CD8-positive, alpha-beta memory T cell (primary cell): ENCODE measurements around the gene SPATA9. TPM values are rescaled to one million over a fixed set of nuclear protein-coding genes. Genes with fewer than 3 reads are reported as not detected.
A peak's percentile ranks its signal among the peaks of the same experiment; 100 is the strongest.

Experiments used
- CTCF ChIA-PET: fragments of 350-600 bp; sonication (Branson Sonifier 250); formaldehyde crosslinking; loops from one replicate; lab custom pipeline; 2021; ENCODE audit warnings: antibody characterized with exemption; lab: Charles Lee
- POLR2A ChIA-PET: fragments of 350-600 bp; sonication (Branson Sonifier 250); formaldehyde crosslinking; loops from one replicate; lab custom pipeline; 2021; ENCODE audit warnings: antibody characterized with exemption; lab: Charles Lee
- DNase-seq, 5 donors: peaks; one replicate each; pipeline versions ENCODE4 v3.0.0 to v3.0.0-alpha.2; 2020 to 2022; ENCODE audit warnings: mixed read lengths in 1 of 5
- H3K27ac ChIP-seq: one replicate; pipeline ENCODE4 v1.7.0; 2013; ENCODE audit warnings: low read depth, mild to moderate bottlenecking, low read length, moderate library complexity
- H3K27me3 ChIP-seq: 2 replicates; pipeline ENCODE4 v1.7.0; 2013; ENCODE audit warnings: low read length, mild to moderate bottlenecking; ENCODE audit not compliant: insufficient read depth, poor library complexity, severe bottlenecking
- H3K36me3 ChIP-seq: 2 replicates; pipeline ENCODE4 v1.7.0; 2013; ENCODE audit warnings: mild to moderate bottlenecking, low read length, moderate library complexity; ENCODE audit not compliant: insufficient read depth
- H3K4me1 ChIP-seq: 2 replicates; pipeline ENCODE4 v1.7.0; 2013; ENCODE audit warnings: mild to moderate bottlenecking, low read length, moderate library complexity; ENCODE audit not compliant: insufficient read depth
- H3K4me3 ChIP-seq: 2 replicates; pipeline ENCODE4 v1.7.0; 2013; ENCODE audit warnings: mild to moderate bottlenecking, low read length
- H3K9me3 ChIP-seq: 2 replicates; pipeline ENCODE4 v1.7.0; 2013; ENCODE audit warnings: mild to moderate bottlenecking, low read length
- H3K27ac Mint-ChIP-seq, 8 donors: one replicate each; pipeline ENCODE4 v1.8.0; 2020 to 2021; ENCODE audit warnings: mixed read lengths in 8 of 8, mild to moderate bottlenecking in 6 of 8, inconsistent platforms in 3 of 8, moderate library complexity in 3 of 8
- H3K27me3 Mint-ChIP-seq, 2 donors: one replicate each; pipeline ENCODE4 v1.8.0; 2020 to 2021; ENCODE audit warnings: mixed read lengths in 2 of 2, mild to moderate bottlenecking in 1 of 2, moderate library complexity in 1 of 2
- H3K36me3 Mint-ChIP-seq, 3 donors: one replicate each; pipeline ENCODE4 v1.8.0; 2020 to 2021; ENCODE audit warnings: mixed read lengths in 3 of 3, inconsistent platforms in 1 of 3, mild to moderate bottlenecking in 1 of 3
- H3K4me1 Mint-ChIP-seq, 3 donors: one replicate each; pipeline ENCODE4 v1.8.0; 2020 to 2021; ENCODE audit warnings: mixed read lengths in 3 of 3, inconsistent platforms in 1 of 3, mild to moderate bottlenecking in 1 of 3
- H3K4me3 Mint-ChIP-seq, 7 donors: one replicate each; pipeline ENCODE4 v1.8.0; 2020 to 2021; ENCODE audit warnings: mixed read lengths in 7 of 7, mild to moderate bottlenecking in 6 of 7, moderate library complexity in 4 of 7, inconsistent platforms in 2 of 7
- H3K9me3 Mint-ChIP-seq, 5 donors: one replicate each; pipeline ENCODE4 v1.8.0; 2020 to 2022; ENCODE audit warnings: mixed read lengths in 5 of 5, mild to moderate bottlenecking in 3 of 5, moderate library complexity in 2 of 5, inconsistent platforms in 1 of 5
- polyA plus RNA-seq: library from polyadenylated mRNA; unstranded; fragments of 300-500 nt; fragmentation: Illumina TruSeq; gene quantifications from one replicate; pipeline ENCODE4 v1.2.3, GENCODE V29; 2021
- total RNA-seq, 2 experiments: library from RNA; stranded (reverse); gene quantifications; one replicate each; pipeline ENCODE4 v1.2.3, GENCODE V29; 2021

Gene SPATA9
- total and polyA plus RNA-seq, 3 experiments from 2014 or later = not detected

DNA sequence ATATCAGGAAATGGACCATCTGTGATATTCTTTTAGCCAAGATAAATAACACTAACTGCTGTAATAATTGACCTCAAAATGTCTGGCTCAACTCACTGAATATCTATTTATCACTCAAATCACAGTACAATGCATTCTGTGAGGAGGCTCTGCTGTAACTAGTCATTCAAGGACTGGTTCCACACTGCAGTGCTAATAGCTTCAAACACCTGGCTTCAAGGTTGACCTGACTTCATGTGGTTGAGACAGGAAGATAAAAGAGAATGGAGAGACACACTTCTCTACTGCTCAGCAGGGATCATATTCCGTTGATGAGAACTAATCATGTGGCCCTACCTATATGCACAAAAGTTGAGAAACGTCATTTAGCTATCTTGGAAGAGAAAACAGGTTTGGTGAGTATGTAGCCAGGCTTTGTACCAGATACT is 45.0 kb upstream of the SPATA9 start:
- Histone ChIP-seq H3K27me3 (peaks cover 11% of the 10 kb centered on the region), H3K27ac (peak overlapping the region; percentile 16), H3K36me3 (no peaks in the 10 kb centered on the region), H3K4me1 (peaks cover 32% of the 10 kb centered on the region), H3K4me3 (no peak overlapping the region), H3K9me3 (no peaks in the 10 kb centered on the region)
- Mint-ChIP-seq H3K4me3 (no peak overlapping the region), H3K9me3 (no peaks in the 10 kb centered on the region), H3K4me1 (peaks cover 5 to 20% (median 15%) of the 10 kb centered on the region in 3 donors), H3K36me3 (peaks cover 0 to 1% (median 0%) of the 10 kb centered on the region in 3 donors), H3K27me3 (peaks cover 13 to 38% of the 10 kb centered on the region in 2 donors), H3K27ac (no peak overlapping the region)
- ChIA-PET POLR2A (no interaction called here), CTCF (no interaction called here)
- no peak for DNase-seq

- Histone ChIP-seq H3K27me3 (peaks cover 9% of the 10 kb centered on the region), H3K36me3 (no peaks in the 10 kb centered on the region), H3K9me3 (no peaks in the 10 kb centered on the region), H3K4me3 (peak overlapping the region; percentile 7), H3K27ac (peak overlapping the region; percentile 64), H3K4me1 (peaks cover 30% of the 10 kb centered on the region)
- peak overlapping the region in 1 of 8 donors; percentile 50 for H3K27ac Mint-ChIP-seq
- peaks cover 4 to 17% (median 13%) of the 10 kb centered on the region in 3 donors for H3K4me1 Mint-ChIP-seq
- H3K27me3 Mint-ChIP-seq = peaks cover 10 to 31% of the 10 kb centered on the region in 2 donors
- H3K9me3 Mint-ChIP-seq = no peaks in the 10 kb centered on the region
- peaks cover 0 to 1% (median 0%) of the 10 kb centered on the region in 3 donors for H3K36me3 Mint-ChIP-seq
- no peak overlapping the region for H3K4me3 Mint-ChIP-seq
- ChIA-PET CTCF (no interaction called here), POLR2A (no interaction called here)
- DNase-seq = no peak
Observed at GRCh38 chr5:95726811-95727763, 44.3 kb upstream of the SPATA9 start.

DNA sequence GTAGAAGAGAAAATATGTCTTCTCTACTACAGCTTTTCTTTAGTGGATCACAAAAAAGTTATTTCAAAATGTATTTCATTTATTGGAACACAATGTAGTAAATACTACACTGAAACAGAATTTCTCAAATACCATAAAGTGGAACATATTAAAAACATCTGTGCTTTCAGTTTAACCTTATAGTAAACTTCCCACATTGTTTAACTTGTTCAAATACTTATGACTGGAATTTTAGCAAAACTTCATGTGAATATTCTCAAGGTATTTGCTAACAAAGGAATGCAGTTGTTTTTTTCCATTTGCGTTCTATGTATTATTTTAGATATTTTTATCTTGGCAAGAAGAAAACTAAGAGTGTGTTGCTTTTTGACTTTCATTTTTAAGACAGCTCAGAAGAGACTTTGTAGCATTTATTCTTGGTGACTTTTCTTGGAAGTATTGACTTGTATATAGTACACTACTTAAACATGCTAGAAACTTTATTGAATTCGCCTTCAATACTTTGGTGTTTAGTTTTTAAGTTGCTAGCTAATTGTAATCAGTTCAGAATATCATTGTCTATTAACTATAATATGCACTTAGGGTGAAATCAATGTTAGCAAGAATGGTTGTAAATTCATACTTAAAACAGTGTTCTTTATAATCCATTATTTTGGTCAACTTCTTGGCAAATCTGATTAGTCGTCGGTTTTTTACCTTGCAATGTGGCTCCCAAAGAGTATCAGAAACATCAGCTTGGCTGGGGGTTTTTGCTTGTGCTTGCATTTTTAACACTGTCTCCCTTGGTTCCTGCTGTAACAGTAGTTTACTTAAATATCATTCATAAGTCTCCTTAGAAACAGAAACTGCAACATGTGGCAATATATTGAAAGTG is 43.4 kb upstream of the SPATA9 start:
- Mint-ChIP-seq H3K9me3 (no peaks in the 10 kb centered on the region), H3K27me3 (peaks cover 5 to 24% of the 10 kb centered on the region in 2 donors), H3K36me3 (peaks cover 0 to 1% (median 0%) of the 10 kb centered on the region in 3 donors), H3K4me3 (no peak overlapping the region), H3K27ac (no peak overlapping the region), H3K4me1 (peaks cover 1 to 11% (median 8%) of the 10 kb centered on the region in 3 donors)
- no peak for DNase-seq
- no peaks in the 10 kb centered on the region for H3K36me3 ChIP-seq
- peaks cover 5% of the 10 kb centered on the region for H3K27me3 ChIP-seq
- H3K9me3 ChIP-seq = no peaks in the 10 kb centered on the region
- peaks cover 25% of the 10 kb centered on the region for H3K4me1 ChIP-seq
- peak overlapping the region; percentile 64 for H3K27ac ChIP-seq
- peak overlapping the region; percentile 7 for H3K4me3 ChIP-seq
- ChIA-PET CTCF (no interaction called here), POLR2A (no interaction called here)

DNA sequence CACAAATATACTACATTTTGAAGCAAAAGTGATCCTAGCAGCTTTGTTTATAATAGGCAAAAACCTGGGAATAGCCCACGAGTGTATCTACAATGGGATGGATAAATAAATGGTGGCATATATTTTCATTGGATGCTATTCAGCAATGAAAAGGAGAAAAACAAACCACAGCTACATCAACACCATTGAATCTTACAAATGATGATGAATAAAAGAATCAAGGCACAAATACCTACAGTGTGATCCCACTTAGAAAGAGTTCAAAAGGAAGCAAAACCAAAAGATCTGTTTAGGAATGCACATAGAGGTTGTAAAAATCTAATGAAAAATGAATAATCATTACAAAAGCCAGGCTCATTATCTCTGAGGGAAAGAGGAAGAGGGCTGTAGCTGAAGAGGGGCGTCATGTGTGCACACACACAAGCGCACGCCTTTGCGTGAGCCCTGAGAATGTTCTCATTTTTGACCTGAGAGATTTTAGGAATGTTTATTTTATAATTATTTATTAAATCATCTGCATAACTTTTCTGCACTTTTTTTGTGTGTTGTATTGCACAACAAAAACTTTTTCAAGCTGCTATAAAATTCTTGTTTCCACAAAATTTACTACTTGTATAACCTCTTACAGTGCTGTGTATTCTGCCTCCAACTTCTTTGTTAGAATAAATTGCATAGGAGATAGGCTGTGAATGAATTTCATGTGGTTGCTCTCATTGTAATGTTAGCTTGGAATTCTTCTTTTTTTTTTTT is 42.5 kb upstream of the SPATA9 start:
- Mint-ChIP-seq H3K27ac (no peak overlapping the region), H3K36me3 (peaks cover 0 to 1% (median 0%) of the 10 kb centered on the region in 3 donors), H3K27me3 (peaks cover 3 to 18% of the 10 kb centered on the region in 2 donors), H3K4me1 (peaks cover 0 to 5% (median 2%) of the 10 kb centered on the region in 3 donors), H3K9me3 (no peaks in the 10 kb centered on the region), H3K4me3 (no peak overlapping the region)
- Histone ChIP-seq H3K4me3 (no peak overlapping the region), H3K27me3 (no peaks in the 10 kb centered on the region), H3K27ac (peak overlapping the region; percentile 64), H3K9me3 (no peaks in the 10 kb centered on the region), H3K36me3 (no peaks in the 10 kb centered on the region), H3K4me1 (peaks cover 18% of the 10 kb centered on the region)
- no peak for DNase-seq
- CTCF ChIA-PET = no interaction called here
- POLR2A ChIA-PET = interaction anchor here (0.7 kb wide), 1 partner anchor 10 kb away, joined by 3 read pairs; no protein-coding TSS in a partner anchor

DNA sequence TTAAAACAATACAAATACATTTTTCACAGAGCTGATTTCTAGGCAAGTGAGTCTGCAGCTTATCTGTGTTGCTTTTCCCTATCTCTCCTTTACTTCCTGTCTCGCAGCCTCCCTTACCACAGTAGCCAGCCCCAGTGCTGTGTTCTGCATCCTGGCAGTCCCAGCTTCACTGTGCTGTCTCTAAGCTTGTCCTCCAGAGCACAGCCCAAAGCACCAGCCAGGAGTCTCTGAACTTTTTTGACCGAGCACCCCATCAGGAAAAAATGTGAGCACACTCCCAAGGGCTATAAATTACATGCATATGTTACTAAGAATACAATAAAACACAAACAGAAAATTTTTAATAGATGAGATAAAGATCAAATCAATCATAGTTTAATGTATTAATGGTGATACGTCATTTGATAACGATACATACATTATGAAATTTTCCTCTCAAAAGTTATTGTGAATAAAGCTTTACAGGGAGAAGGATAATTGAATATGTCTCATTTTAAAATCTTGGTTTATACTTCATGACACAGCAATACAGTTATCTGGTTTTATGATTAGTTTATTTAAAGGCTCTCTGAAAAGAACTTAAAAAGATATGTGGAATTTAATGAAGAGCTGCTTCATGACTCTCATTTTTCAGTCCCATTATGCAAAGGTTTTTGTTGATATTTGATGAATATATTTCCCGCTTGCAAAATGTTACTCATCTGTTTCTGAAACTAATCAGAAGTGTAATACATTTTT is 41.0 kb upstream of the SPATA9 start:
- no peak overlapping the region for H3K27ac ChIP-seq
- no peak overlapping the region for H3K4me3 Mint-ChIP-seq
- ChIA-PET POLR2A (interaction anchor here (0.6 kb wide), 1 partner anchor 292 kb away, joined by 3 read pairs; no protein-coding TSS in a partner anchor), CTCF (interaction anchor here (1.0 to 1.1 kb wide), 2 partner anchors 28 to 55 kb away, joined by 3 read pairs; no protein-coding TSS in a partner anchor)
- peaks cover 21% of the 10 kb centered on the region for H3K4me1 ChIP-seq
- no peak overlapping the region for H3K4me3 ChIP-seq
- peaks cover 0 to 4% (median 0%) of the 10 kb centered on the region in 3 donors for H3K4me1 Mint-ChIP-seq
- H3K9me3 ChIP-seq = no peaks in the 10 kb centered on the region
- H3K36me3 Mint-ChIP-seq = no peaks in the 10 kb centered on the region
- no peaks in the 10 kb centered on the region for H3K9me3 Mint-ChIP-seq
- no peak for DNase-seq
- H3K36me3 ChIP-seq = no peaks in the 10 kb centered on the region
- H3K27ac Mint-ChIP-seq = peak overlapping the region in 1 of 8 donors; percentile 21
- peaks cover 3 to 7% of the 10 kb centered on the region in 2 donors for H3K27me3 Mint-ChIP-seq
- no peaks in the 10 kb centered on the region for H3K27me3 ChIP-seq

GRCh38 chr5:95721582-95722295 is 38.9 kb upstream of the SPATA9 start:
- Mint-ChIP-seq H3K27ac (peak overlapping the region in 2 of 8 donors; percentile 2 to 78), H3K4me3 (no peak overlapping the region), H3K36me3 (no peaks in the 10 kb centered on the region), H3K9me3 (no peaks in the 10 kb centered on the region), H3K4me1 (peaks cover 0 to 4% (median 0%) of the 10 kb centered on the region in 3 donors), H3K27me3 (peaks cover 2 to 4% of the 10 kb centered on the region in 2 donors)
- Histone ChIP-seq H3K9me3 (no peaks in the 10 kb centered on the region), H3K27me3 (no peaks in the 10 kb centered on the region), H3K27ac (no peak overlapping the region), H3K36me3 (no peaks in the 10 kb centered on the region), H3K4me1 (peaks cover 25% of the 10 kb centered on the region), H3K4me3 (no peak overlapping the region)
- no peak for DNase-seq
- ChIA-PET CTCF (interaction anchor here (0.7 kb wide), 1 partner anchor 1780 kb away, joined by 3 read pairs; no protein-coding TSS in a partner anchor), POLR2A (no interaction called here)
